Measurements from ENCODE around the gene FBXL2. TPM values are rescaled to one million over a fixed set of nuclear protein-coding genes. Genes with fewer than 3 reads are reported as not detected.
A peak's percentile ranks its signal among the peaks of the same experiment; 100 is the strongest.

The FBXL2 gene
- total RNA-seq, 1 experiment from 2014 or later = 10.8 TPM

- Mint-ChIP-seq H3K4me1 (ENCODE audit: low read depth, unreplicated experiment) (no peaks in the 10 kb centered on the region), H3K9me3 (ENCODE audit: unreplicated experiment) (peaks cover 10% of the 10 kb centered on the region), H3K27me3 (ENCODE audit: insufficient read depth, unreplicated experiment) (no peaks in the 10 kb centered on the region), H3K4me3 (ENCODE audit: unreplicated experiment) (no peak overlapping the region), H3K27ac (ENCODE audit: unreplicated experiment) (no peak overlapping the region), H3K36me3 (ENCODE audit: insufficient read depth, unreplicated experiment) (no peaks in the 10 kb centered on the region)
- H3K36me3 ChIP-seq (ENCODE audit: control insufficient read depth, insufficient read depth, low read length) = no peaks in the 10 kb centered on the region
- DNase-seq = no peak
- peaks cover 4% of the 10 kb centered on the region; the same call in 1 of the 2 replicates for H3K9me3 ChIP-seq
- intact Hi-C loops (cut with micrococcal nuclease; ENCODE audit: unreplicated experiment) = no loop called here
- ChIA-PET POLR2A (no interaction called here), CTCF (no interaction called here)
- no peaks in the 10 kb centered on the region for H3K4me1 ChIP-seq
- BruUV-seq (replicated peaks) = no TSS peak
- no peak overlapping the region for H3K4me3 ChIP-seq (ENCODE audit: low read depth, low read length)
- no peaks in the 10 kb centered on the region for H3K27me3 ChIP-seq (replicated peaks; ENCODE audit: control insufficient read depth, insufficient read depth, low read length)
- TF ChIP-seq, protein P1, sequence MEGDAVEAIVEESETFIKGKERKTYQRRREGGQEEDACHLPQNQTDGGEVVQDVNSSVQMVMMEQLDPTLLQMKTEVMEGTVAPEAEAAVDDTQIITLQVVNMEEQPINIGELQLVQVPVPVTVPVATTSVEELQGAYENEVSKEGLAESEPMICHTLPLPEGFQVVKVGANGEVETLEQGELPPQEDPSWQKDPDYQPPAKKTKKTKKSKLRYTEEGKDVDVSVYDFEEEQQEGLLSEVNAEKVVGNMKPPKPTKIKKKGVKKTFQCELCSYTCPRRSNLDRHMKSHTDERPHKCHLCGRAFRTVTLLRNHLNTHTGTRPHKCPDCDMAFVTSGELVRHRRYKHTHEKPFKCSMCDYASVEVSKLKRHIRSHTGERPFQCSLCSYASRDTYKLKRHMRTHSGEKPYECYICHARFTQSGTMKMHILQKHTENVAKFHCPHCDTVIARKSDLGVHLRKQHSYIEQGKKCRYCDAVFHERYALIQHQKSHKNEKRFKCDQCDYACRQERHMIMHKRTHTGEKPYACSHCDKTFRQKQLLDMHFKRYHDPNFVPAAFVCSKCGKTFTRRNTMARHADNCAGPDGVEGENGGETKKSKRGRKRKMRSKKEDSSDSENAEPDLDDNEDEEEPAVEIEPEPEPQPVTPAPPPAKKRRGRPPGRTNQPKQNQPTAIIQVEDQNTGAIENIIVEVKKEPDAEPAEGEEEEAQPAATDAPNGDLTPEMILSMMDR (IDR thresholded peaks at IDR 0.05; ENCODE audit: insufficient read depth in 1 of 2, low read depth in 1 of 2, low read length in 1 of 2, severe bottlenecking in 1 of 2, unreplicated experiment in 1 of 2) = no peak
Observed at GRCh38 chr3:33273628-33274027, 3.6 kb upstream of the FBXL2 start.

GRCh38 chr3:33278163-33278562 lies 921 bp downstream of the FBXL2 start:
- Mint-ChIP-seq H3K27me3 (ENCODE audit: insufficient read depth, unreplicated experiment) (no peaks in the 10 kb centered on the region), H3K9me3 (ENCODE audit: unreplicated experiment) (peaks cover 10% of the 10 kb centered on the region), H3K4me3 (ENCODE audit: unreplicated experiment) (peak overlapping the region; percentile 71), H3K4me1 (ENCODE audit: low read depth, unreplicated experiment) (no peaks in the 10 kb centered on the region), H3K27ac (ENCODE audit: unreplicated experiment) (peak overlapping the region; percentile 9), H3K36me3 (ENCODE audit: insufficient read depth, unreplicated experiment) (no peaks in the 10 kb centered on the region)
- intact Hi-C loops (cut with micrococcal nuclease; ENCODE audit: unreplicated experiment) = loop anchor here (5.0 kb wide), 1 partner anchor 94 kb away; no protein-coding TSS in a partner anchor
- ChIA-PET POLR2A (no interaction called here), CTCF (interaction anchor here (0.6 to 1.4 kb wide), 3 partner anchors 95 to 204 kb away, joined by 5 to 6 read pairs (median 5); no protein-coding TSS in a partner anchor)
- peak overlapping the region; percentile 86 for H3K4me3 ChIP-seq (ENCODE audit: low read depth, low read length)
- no peaks in the 10 kb centered on the region for H3K9me3 ChIP-seq
- H3K36me3 ChIP-seq (ENCODE audit: control insufficient read depth, insufficient read depth, low read length) = no peaks in the 10 kb centered on the region
- TF ChIP-seq, protein P1 (IDR thresholded peaks at IDR 0.05; ENCODE audit: insufficient read depth in 1 of 2, low read depth in 1 of 2, low read length in 1 of 2, severe bottlenecking in 1 of 2, unreplicated experiment in 1 of 2) = no peak
- TSS peak; percentile 41 for BruUV-seq (replicated peaks)
- peak in 1 of 2 experiments; percentile 11 for DNase-seq
- H3K4me1 ChIP-seq = no peaks in the 10 kb centered on the region
- no peaks in the 10 kb centered on the region for H3K27me3 ChIP-seq (replicated peaks; ENCODE audit: control insufficient read depth, insufficient read depth, low read length)

GRCh38 chr3:33287672-33288282 lies 10.5 kb downstream of the FBXL2 start:
- DNase-seq = no peak
- Histone ChIP-seq H3K9me3 (no peaks in the 10 kb centered on the region), H3K4me3 (ENCODE audit: low read depth, low read length) (no peak overlapping the region), H3K4me1 (no peaks in the 10 kb centered on the region), H3K27me3 (replicated peaks; ENCODE audit: control insufficient read depth, insufficient read depth, low read length) (no peaks in the 10 kb centered on the region), H3K36me3 (ENCODE audit: control insufficient read depth, insufficient read depth, low read length) (no peaks in the 10 kb centered on the region)
- no peak overlapping the region for H3K27ac Mint-ChIP-seq (ENCODE audit: unreplicated experiment)
- H3K4me1 Mint-ChIP-seq (ENCODE audit: low read depth, unreplicated experiment) = peaks cover 6% of the 10 kb centered on the region
- intact Hi-C loops (cut with micrococcal nuclease; ENCODE audit: unreplicated experiment) = no loop called here
- TF ChIP-seq, protein P1 (IDR thresholded peaks at IDR 0.05; ENCODE audit: insufficient read depth in 1 of 2, low read depth in 1 of 2, low read length in 1 of 2, severe bottlenecking in 1 of 2, unreplicated experiment in 1 of 2) = no peak
- H3K4me3 Mint-ChIP-seq (ENCODE audit: unreplicated experiment) = no peak overlapping the region
- H3K9me3 Mint-ChIP-seq (ENCODE audit: unreplicated experiment) = peaks cover 10% of the 10 kb centered on the region
- H3K27me3 Mint-ChIP-seq (ENCODE audit: insufficient read depth, unreplicated experiment) = no peaks in the 10 kb centered on the region
- ChIA-PET CTCF (no interaction called here), POLR2A (no interaction called here)
- no TSS peak for BruUV-seq (replicated peaks)
- H3K36me3 Mint-ChIP-seq (ENCODE audit: insufficient read depth, unreplicated experiment) = no peaks in the 10 kb centered on the region
